Measurements from ENCODE around the gene FBXO27.
"Not testable (repeated sequence)": the region's sequence is repeated elsewhere in the genome, so short reads cannot be mapped to it uniquely, and the experiment has no call there.

Gene FBXO27

DNA sequence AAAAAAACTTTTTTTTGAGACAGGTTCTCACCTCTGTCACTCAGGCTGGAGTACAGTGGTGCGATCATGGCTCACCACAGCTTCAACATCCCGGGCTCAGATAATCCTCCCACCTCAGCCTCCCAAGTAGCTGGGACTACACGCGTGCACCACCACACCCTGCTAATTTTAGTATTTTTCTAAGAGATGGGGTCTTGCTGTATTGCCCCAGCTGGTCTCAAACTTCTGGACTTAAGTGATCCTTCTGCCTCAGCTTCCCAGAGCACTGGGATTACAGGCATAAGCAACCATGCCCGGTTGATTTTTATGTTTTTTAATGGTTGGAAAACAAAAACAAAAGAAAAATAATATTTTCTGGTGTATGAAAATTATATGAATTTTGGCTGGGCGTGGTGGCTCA, 42.6 kb upstream of the FBXO27 start:
- H3K27ac ChIP-seq (ENCODE audit: poor library complexity, severe bottlenecking): peak overlapping the region; percentile 75
- no peak for TF ChIP-seq CTCF (IDR thresholded peaks at IDR 0.05; ENCODE audit: poor library complexity, severe bottlenecking)
- H3K36me3 ChIP-seq (ENCODE audit: low read depth): peaks cover 8% of the 10 kb centered on the region
- peaks cover 20% of the 10 kb centered on the region for H3K4me1 ChIP-seq (ENCODE audit: insufficient read depth, poor library complexity, severe bottlenecking)
- DNase-seq (ENCODE audit: low spot score) (no peak), ATAC-seq (ENCODE audit: low read depth) (no peak)
- H3K27me3 ChIP-seq (ENCODE audit: insufficient read depth, poor library complexity, severe bottlenecking): no peaks in the 10 kb centered on the region
- no peak overlapping the region for H3K4me3 ChIP-seq (ENCODE audit: severe bottlenecking)
- H3K9me3 ChIP-seq (ENCODE audit: severe bottlenecking): no peaks in the 10 kb centered on the region

DNA sequence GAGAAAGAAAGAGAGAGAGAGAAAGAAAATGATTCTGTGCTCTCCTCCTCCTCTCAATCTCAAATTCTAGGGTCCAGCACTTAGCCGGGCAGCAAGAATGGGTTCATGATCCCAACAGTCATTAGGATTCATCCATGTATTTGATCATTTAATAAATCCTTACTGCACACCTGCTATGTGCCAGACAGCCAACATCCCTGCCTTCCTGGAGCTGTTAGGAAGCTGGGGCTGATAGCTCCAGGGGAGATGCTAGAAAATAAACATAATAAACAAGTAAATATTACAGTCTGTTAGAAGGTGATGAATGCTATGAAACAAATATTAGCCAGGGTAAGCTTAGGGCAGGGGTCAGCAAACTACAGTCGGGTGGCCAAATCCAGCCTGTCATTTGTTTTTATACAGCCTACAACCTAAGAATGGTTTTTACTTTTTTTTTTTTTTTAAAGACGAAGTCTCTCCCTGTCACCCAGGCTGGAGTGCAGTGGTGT, 41.9 kb upstream of the FBXO27 start:
- TF ChIP-seq CTCF (IDR thresholded peaks at IDR 0.05; ENCODE audit: poor library complexity, severe bottlenecking): no peak
- ATAC-seq (ENCODE audit: low read depth) (no peak), DNase-seq (ENCODE audit: low spot score) (no peak)
- Histone ChIP-seq H3K27me3 (ENCODE audit: insufficient read depth, poor library complexity, severe bottlenecking) (no peaks in the 10 kb centered on the region), H3K27ac (ENCODE audit: poor library complexity, severe bottlenecking) (peak overlapping the region; percentile 75), H3K36me3 (ENCODE audit: low read depth) (peaks cover 8% of the 10 kb centered on the region), H3K4me3 (ENCODE audit: severe bottlenecking) (no peak overlapping the region), H3K4me1 (ENCODE audit: insufficient read depth, poor library complexity, severe bottlenecking) (peaks cover 18% of the 10 kb centered on the region), H3K9me3 (ENCODE audit: severe bottlenecking) (no peaks in the 10 kb centered on the region)

GRCh38 chr19:39070888-39071287, 38.5 kb upstream of the FBXO27 start:
- DNase-seq (ENCODE audit: low spot score) (no peak), ATAC-seq (ENCODE audit: low read depth) (no peak)
- no peaks in the 10 kb centered on the region for H3K27me3 ChIP-seq (ENCODE audit: insufficient read depth, poor library complexity, severe bottlenecking)
- peak overlapping the region; percentile 7 for H3K27ac ChIP-seq (ENCODE audit: poor library complexity, severe bottlenecking)
- no peak for TF ChIP-seq CTCF (IDR thresholded peaks at IDR 0.05; ENCODE audit: poor library complexity, severe bottlenecking)
- no peaks in the 10 kb centered on the region for H3K9me3 ChIP-seq (ENCODE audit: severe bottlenecking)
- H3K4me3 ChIP-seq (ENCODE audit: severe bottlenecking): no peak overlapping the region
- H3K4me1 ChIP-seq (ENCODE audit: insufficient read depth, poor library complexity, severe bottlenecking): peaks cover 13% of the 10 kb centered on the region
- 0 out of 2 replicates have a peak, but pooled peaks cover 4% of the 10 kb centered on the region for H3K36me3 ChIP-seq (ENCODE audit: low read depth)

DNA sequence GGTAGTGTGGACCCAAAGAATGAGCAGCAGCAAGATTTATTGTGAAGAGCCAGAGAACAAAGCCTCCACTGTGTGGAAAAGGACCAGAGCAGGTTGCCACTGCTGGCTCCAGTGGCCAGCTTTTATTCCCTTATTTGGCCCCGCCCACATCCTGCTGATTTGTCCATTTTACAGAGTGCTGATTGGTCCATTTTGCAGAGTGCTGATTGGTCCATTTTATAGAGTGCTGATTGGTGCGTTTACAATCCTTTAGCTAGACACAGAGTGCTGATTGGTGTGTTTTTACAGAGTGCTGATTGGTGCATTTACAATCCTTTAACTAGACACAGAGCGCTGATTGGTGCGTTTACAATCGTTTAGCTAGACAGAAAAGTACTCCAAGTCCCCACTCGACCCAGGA, 35.9 kb upstream of the FBXO27 start:
- not testable (repeated sequence) for H3K9me3 ChIP-seq (ENCODE audit: severe bottlenecking); DNase-seq (ENCODE audit: low spot score); H3K36me3 ChIP-seq (ENCODE audit: low read depth); H3K27me3 ChIP-seq (ENCODE audit: insufficient read depth, poor library complexity, severe bottlenecking); ATAC-seq (ENCODE audit: low read depth); H3K4me3 ChIP-seq (ENCODE audit: severe bottlenecking); H3K4me1 ChIP-seq (ENCODE audit: insufficient read depth, poor library complexity, severe bottlenecking); H3K27ac ChIP-seq (ENCODE audit: poor library complexity, severe bottlenecking)

DNA sequence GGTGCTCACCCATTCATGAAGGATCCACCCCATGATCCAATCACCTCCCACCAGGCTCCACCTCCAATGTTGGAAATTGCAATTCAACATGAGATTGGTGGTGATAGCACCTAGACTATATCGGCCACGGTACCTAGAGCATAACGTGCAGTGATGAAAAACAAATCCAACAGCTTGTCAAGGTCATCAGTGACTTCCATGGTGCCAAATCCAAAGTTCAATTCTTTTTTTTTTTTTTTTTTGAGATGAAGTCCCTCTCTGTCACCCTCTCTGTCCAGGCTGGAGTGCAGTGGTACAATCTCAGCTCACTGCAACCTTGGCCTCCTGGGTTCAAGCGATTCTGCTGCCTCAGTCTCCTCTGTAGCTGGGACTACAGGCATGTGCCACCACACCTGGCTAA, 34.8 kb upstream of the FBXO27 start:
- DNase-seq (ENCODE audit: low spot score) (no peak), ATAC-seq (ENCODE audit: low read depth) (no peak)
- H3K4me3 ChIP-seq (ENCODE audit: severe bottlenecking): no peak overlapping the region
- H3K9me3 ChIP-seq (ENCODE audit: severe bottlenecking): no peaks in the 10 kb centered on the region
- no peak for TF ChIP-seq CTCF (IDR thresholded peaks at IDR 0.05; ENCODE audit: poor library complexity, severe bottlenecking)
- H3K27ac ChIP-seq (ENCODE audit: poor library complexity, severe bottlenecking): no peak overlapping the region
- 0 out of 2 replicates have a peak, but pooled peaks cover 4% of the 10 kb centered on the region for H3K36me3 ChIP-seq (ENCODE audit: low read depth)
- H3K27me3 ChIP-seq (ENCODE audit: insufficient read depth, poor library complexity, severe bottlenecking): no peaks in the 10 kb centered on the region
- H3K4me1 ChIP-seq (ENCODE audit: insufficient read depth, poor library complexity, severe bottlenecking): no peaks in the 10 kb centered on the region
